ENCODE results near the gene HES3.

The HES3 gene

DNA sequence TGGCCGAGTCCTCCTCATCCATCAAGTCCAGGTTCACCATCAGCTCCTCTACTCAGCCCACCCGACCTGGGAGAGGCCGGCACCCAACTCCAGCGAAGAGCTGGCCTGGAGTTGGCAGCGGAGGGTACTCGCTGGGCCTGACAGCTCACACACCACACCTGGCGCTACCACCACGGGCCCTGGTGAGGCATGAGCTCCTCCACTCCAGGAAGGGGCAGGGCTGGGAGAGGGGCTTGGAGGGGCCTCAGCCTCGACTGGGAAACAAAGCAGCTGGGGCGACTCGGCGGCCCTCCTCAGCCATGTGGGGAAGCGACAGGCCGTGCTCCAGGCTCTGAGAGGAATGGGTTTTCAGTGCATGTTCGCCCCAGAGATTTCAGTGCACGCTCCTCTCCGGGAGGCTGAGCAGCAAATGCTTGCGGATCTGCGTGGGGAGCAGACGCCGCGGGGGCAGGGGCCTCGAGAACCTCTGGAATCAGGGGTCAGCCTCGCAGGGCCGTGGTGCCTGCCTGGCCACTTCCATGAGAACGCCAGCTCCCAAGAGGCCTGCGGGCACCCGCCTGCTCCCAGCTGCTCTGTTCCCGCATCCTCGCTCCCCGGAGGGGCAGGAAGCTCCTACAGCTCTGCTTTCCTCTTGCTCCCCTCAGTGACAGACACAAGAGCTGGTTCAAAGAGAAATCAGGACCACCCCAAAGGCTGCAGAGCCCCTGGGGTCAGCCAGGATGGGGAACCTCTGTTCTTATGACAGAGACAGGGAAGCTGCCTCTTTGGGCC, 35.8 kb downstream of the HES3 start:
- DNase-seq (ENCODE audit: low read depth in 2 of 2) = no peak

DNA sequence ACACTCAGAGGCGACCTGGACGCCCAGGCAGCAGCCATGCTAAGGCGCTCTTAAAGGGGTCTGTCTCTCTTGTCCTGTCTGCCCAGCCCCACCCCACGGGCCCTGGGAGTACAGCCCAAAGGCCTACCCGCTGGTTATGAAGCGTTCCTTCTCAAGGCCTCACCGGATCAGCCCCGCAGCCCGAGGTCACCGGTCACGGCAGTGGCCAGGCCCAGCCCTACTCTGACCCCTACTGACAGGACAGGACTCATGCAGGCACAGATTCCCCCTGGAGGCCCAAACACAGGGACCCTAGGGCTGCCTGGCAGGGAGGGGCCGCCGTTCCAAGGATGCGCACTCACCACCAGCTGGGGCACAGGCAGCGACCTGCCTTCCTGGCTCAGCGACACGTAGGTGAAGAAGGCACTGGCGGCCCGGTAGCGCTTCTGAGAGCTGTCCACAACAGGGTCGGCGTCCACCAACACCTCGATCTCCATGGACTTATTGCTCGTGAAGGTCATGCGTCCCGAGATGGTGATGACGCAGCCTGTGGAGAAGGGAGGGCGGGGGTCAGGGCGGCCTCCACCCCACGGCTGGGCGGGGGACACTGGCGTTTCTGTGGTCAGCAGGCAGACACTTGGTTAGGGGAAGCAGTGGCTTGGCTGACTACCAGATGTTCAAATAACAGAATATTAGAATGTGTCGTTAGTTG, 36.9 kb downstream of the HES3 start:
- no peak for DNase-seq (ENCODE audit: low read depth in 2 of 2)

DNA sequence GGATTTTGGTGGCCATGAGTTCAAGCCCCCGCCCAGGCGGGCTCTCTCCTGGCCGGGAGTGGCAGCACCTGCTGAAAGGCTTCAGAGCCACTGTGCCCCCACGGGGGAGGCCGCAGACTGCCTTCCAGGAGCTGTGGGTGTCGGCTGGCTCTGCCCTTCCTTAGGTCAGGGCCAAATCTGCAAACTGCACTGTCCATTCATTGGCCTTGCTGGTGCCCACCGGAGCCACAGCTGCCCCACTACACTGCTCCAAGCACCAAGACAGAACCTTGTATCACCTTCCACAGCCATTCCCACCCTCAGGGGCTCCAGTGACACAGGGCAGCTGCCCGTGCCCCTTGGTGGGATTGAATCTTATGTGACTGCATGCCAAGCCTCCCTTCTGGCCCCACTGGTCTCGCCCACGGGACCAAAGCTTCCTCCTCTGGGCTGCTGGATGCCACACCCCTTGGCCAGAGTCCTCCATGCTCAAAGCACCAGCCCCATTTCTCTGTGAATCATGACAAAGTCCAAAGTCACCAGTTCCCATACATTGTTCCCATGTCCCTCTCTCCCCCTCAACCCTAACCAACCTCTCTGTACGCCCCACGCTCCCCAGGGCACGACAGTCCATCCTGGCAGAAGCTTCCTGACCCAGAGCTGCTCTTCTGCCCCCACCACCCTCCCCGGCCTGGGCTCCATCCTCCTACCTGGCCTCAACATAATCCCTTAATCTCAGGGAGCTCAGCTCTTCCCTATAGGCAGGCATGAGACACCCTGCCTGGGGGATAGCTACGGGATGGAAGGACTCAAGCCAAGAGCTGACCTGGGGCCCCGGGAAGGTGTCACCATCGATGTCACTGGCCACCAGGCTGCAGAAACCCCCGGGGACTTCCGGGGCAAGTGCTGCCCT, 37.8 kb downstream of the HES3 start:
- DNase-seq (ENCODE audit: low read depth in 2 of 2) = no peak

DNA sequence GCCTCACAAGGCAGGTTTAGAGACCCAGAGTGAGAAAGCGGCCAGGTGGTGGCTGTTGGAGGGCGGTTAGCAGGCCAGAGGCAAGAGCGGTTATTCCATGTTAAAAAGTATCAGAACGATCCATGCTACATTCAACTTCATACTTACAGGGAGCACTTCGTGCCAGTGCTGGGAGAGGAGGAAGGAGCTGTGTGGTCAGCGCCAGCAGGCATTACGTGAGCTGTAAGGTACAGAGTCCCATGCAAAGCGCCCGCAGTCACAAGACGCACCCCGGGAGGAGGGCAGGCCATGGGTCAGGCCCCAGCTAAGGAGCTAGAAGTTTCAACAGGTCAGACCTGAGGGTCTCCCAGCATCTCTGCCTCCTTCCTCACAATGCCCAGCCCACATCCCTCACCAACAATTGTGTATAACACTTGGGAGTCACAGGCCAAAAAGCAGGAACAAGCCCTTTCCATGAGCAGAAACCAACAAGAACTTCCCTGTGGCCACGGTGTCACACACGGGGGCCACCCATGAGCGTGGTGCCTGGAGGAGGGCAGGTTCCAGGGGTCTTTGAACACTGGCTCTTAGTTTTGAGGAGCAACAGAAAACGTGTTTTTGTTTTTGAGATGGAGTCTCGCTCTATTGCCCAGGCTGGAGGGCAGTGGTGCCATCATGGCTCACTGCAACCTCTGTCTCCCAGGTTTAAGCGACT, 38.7 kb downstream of the HES3 start:
- DNase-seq (ENCODE audit: low read depth in 2 of 2) = no peak

DNA sequence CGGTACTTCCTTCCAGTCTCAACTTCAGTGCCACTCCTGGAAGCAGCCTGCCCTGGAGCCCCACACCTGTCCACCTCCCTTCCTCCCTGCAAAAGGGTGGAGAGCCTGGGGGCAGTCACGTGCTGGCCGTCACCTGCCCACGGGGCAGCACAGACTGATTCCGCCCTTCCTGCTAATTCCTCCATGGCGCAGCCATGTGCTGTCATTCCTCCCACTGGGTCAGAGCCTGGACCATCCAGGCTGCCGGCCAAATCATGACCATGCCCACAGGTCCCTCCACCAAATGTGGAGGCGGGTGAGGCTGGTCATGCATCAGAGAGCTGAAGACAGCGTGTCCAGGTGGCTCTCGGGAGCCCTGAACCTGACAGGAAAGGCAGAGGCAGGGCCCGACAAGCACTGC, 41.4 kb downstream of the HES3 start:
- no peak for DNase-seq (ENCODE audit: low read depth in 2 of 2)

DNA sequence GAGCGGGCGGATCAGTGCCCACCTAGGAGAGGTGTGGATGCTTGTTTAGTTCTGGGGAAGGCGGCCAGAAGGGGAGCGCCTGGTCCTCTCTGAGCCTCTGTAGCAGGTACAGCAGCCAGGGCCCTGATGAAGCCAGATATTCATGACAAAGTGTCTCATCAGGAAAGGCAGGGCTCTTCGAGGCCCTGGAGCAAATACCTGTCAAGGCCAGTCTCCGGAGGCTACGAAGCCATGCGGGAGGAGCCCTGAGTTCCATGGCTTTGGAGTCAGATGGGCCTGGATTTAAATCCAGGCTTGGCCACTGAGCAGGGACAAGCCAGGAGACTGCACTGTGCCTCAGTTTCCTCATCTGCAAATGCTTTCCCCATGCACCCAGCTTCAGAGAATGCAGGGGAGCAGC, 42.3 kb downstream of the HES3 start:
- no peak for DNase-seq (ENCODE audit: low read depth in 2 of 2)

DNA sequence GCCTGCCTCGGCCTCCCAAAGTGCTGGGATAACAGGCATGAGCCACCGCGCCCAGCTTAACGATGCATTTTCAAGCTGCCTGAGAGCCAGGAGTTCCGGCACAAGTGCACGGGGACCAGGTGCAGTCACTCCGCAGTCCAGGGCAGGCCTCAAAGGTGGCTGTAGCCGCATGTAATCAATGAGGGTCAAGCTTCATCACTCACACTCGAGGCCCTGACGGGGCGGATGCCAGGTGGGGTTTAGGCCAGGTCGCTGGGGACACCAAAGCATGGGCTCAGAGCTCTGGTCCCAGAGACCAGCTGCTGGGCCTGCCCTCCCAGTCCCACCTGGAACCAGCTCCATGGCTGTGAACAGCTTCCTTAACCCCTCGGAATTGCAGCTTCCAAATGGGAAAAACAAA, 43.0 kb downstream of the HES3 start:
- no peak for DNase-seq (ENCODE audit: low read depth in 2 of 2)

DNA sequence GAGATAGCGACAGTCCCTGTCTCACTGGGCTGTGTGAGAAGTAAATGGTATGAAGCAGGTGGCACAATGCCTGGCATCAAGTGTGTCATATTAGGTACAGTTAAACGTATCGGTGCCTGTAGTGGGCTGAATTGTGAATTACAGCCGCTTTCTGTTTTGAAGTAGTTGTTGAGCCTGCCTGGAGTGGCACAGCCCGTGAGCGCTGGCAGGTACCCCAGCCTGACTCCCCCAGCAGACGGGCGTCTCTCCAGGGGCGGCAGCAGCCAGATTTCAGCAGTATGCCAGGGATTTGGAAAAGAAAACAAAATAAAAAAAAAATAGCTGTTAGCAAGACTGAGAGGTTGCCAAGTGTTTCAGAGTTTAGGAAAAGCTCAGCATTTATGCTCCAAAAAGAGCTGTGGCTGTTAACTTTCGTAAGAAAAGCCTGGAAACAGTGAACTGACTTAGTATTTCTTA, 43.5 kb downstream of the HES3 start:
- no peak for DNase-seq (ENCODE audit: low read depth in 2 of 2)

DNA sequence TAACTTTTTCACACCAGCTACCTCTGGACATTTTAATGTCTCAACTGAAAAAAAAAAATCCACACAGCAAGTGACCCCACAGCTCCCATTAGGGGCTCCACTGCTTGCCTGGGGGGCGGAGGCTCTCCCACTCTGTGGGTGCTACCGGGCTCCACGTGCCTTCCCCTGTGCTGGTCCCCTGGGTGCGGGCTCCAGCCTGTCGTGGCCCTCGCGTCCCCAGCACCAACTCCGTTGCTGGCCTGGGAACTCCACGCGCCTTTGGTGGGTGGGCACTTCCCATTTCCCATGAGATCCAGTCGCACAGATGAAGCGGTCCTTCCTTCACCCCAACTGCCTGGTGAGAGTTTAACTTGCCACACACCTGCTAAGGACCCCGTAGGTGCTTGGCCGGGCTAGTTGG, 44.0 kb downstream of the HES3 start:
- no peak for DNase-seq (ENCODE audit: low read depth in 2 of 2)

DNA sequence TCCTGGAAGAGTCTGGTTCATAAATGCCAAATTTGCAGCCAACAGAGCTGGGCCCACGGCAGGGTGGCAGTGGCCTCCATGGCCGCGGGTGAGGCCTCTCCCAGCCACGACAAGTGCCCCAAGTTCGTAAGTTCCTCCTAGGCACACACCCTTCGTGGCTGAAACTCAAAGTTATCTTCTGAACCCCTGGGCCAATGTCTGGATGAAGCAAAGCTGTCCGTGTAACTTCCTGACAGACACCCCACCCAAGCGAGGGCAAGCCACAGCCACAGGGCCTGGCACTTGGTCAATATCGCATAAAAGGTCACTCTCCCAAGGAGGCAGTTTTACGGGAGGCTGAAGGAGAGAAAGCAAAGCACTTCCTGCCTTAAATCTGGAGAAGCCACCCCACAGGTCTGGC, 44.7 kb downstream of the HES3 start:
- DNase-seq (ENCODE audit: low read depth in 2 of 2) = no peak

DNA sequence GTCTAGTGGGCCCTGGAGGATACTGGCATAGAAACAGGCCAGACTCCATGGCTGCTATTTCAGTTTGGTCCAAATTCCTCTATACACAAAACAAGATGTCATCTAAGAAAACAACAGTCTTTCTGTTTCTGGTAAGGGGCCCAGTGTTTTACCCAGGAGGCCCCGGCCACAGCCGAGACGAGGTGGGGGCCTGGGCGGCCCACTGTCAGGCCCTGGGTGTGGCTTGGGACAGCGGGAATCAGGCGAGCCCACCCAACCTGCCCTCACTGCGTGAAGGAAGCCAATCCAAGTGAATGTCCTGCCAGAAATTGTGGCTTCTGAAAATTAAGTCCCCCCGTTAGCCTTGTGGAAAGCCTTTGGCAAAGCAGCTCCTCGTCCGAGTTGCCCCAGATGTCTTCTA, 48.1 kb downstream of the HES3 start:
- no peak for DNase-seq (ENCODE audit: low read depth in 2 of 2)

DNA sequence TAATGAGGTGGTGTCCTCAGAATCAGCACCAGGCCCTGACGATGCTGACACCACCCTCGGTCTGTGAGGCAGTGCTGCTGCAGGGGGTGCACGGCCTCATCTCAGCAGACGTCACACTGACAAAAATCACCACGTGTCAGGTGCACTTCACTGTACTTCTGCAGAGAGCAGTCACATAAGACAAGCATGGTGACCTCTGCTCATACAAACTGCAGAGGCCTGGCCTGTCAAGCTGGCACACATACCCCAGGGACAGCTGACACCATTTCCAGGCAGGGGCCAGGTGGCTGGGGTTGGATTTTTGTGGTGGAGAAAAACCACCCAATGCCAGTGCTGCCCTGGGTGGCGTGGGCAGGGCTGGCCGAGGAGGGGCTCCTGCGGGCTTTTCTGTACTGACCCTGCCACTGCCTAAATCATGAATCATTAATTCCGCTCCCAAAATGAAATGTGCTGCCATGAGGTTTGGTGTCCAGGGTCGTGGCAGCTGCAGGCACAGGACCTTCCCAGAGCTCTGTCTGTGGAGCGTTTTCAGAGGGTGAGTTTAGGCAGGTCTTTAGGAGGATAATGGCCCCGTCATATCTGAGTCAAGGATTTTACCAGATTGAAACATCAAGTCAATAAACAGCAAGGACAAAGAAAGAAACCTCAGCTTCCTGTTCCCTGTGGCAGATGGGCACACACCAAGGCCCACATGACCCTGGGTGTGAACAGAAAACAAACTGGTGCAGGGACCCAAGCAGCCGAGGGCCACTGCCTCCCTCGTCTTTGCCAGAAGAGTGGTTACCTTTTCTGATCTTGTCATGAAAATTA, 50.3 kb downstream of the HES3 start:
- DNase-seq (ENCODE audit: low read depth in 2 of 2) = no peak

DNA sequence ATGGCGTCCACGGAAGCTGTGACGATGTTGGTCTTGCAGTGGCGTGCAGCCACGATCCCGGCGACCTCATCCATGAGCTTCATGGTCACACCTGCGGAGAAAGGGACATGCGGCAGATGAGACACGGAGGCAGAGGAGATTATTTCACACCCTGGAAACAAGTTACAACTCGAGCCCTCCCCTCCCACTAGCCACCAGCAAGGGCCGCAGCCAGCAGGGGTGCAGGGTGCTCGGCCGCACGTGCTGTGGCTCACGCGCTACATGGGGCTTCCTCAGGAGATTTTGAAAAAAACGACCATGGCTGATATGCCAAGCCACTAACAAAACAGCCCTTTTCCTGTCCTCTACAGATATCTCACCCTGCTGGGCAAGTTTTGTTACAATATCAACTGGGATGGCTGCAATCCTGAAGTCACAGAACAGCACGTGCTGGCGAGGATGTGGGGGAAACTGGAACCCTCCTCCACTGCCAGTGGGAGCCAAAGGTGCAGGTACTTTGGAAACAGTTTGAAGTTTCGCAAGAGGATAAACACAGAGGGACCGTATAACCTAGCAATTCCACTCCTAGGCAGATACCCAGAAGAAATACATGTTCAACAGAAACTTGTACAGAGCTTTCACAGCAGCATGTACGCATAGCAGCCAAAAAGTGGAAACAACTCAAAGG, 51.0 kb downstream of the HES3 start:
- DNase-seq (ENCODE audit: low read depth in 2 of 2) = no peak

Data from fibroblast of skin of left quadriceps (primary cell).